Left ventricle myocardium inferior (tissue), 1 donor: Measurements from ENCODE around the gene TXNDC11. TPM values are rescaled to one million over a fixed set of nuclear protein-coding genes. Genes with fewer than 3 reads are reported as not detected.
A peak's percentile ranks its signal among the peaks of the same experiment; 100 is the strongest.
"Not testable (repeated sequence)": the region's sequence is repeated elsewhere in the genome, so short reads cannot be mapped to it uniquely, and the experiment has no call there.

Experiments
- DNase-seq: peaks from one replicate; pipeline ENCODE4 v3.0.0-alpha.2; 2020
- H3K27ac ChIP-seq: fragments of 200-600 bp; replicated peaks from 2 replicates; pipeline ENCODE4 v1.8.0; 2021
- H3K27me3 ChIP-seq: fragments of 200-600 bp; 2 replicates; pipeline ENCODE4 v1.8.0; 2021; ENCODE audit warnings: low read depth
- H3K36me3 ChIP-seq: fragments of 200-600 bp; 2 replicates; pipeline ENCODE4 v1.8.0; 2021
- H3K4me1 ChIP-seq: fragments of 200-600 bp; 2 replicates; pipeline ENCODE4 v1.8.0; 2021
- H3K4me3 ChIP-seq: fragments of 200-600 bp; 2 replicates; pipeline ENCODE4 v1.8.0; 2021; ENCODE audit warnings: mild to moderate bottlenecking, moderate library complexity
- H3K9me3 ChIP-seq: fragments of 200-600 bp; replicated peaks from 2 replicates; pipeline ENCODE4 v1.8.0; 2021
- CTCF ChIP-seq: fragments of 200-600 bp; IDR thresholded peaks from 2 replicates; pipeline ENCODE4 v1.8.0; 2021; ENCODE audit warnings: antibody characterized with exemption, mild to moderate bottlenecking, borderline replicate concordance
- intact Hi-C: fragments of 100-400 bp; cut with micrococcal nuclease; formaldehyde crosslinking; loops from one replicate; pipeline ENCODE4 v1.11.0; 2022
- long read RNA-seq: library from polyadenylated mRNA; unstranded; transcript quantifications from one replicate; pipeline ENCODE4 v2.0.0, GENCODE V29; 2021
- total RNA-seq: library from RNA; stranded (reverse); fragmentation: NEBNext Ultra II Directional; extraction: Animal tissue kit (Norgen Biotek cat#: 25700); gene quantifications from one replicate; pipeline ENCODE4 v1.2.1, GENCODE V29; 2021
- donor health status: DM: no; HTN: yes; CAD: no; lungs with severe emphysema.

TXNDC11 gene, protein sequence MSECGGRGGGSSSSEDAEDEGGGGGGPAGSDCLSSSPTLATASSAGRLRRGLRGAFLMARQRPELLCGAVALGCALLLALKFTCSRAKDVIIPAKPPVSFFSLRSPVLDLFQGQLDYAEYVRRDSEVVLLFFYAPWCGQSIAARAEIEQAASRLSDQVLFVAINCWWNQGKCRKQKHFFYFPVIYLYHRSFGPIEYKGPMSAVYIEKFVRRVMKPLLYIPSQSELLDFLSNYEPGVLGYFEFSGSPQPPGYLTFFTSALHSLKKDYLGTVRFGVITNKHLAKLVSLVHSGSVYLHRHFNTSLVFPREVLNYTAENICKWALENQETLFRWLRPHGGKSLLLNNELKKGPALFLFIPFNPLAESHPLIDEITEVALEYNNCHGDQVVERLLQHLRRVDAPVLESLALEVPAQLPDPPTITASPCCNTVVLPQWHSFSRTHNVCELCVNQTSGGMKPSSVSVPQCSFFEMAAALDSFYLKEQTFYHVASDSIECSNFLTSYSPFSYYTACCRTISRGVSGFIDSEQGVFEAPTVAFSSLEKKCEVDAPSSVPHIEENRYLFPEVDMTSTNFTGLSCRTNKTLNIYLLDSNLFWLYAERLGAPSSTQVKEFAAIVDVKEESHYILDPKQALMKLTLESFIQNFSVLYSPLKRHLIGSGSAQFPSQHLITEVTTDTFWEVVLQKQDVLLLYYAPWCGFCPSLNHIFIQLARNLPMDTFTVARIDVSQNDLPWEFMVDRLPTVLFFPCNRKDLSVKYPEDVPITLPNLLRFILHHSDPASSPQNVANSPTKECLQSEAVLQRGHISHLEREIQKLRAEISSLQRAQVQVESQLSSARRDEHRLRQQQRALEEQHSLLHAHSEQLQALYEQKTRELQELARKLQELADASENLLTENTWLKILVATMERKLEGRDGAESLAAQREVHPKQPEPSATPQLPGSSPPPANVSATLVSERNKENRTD
- total RNA-seq: 23.9 TPM
- long read RNA-seq, transcript TXNDC11-201 (12 exons, 3,140 nt): major isoform, 58 of 87 reads
- long read RNA-seq, partial matches to known transcripts: 0 of 87 reads
- long read RNA-seq, other reads (novel, unspliced or antisense): 29 of 87 reads

DNA sequence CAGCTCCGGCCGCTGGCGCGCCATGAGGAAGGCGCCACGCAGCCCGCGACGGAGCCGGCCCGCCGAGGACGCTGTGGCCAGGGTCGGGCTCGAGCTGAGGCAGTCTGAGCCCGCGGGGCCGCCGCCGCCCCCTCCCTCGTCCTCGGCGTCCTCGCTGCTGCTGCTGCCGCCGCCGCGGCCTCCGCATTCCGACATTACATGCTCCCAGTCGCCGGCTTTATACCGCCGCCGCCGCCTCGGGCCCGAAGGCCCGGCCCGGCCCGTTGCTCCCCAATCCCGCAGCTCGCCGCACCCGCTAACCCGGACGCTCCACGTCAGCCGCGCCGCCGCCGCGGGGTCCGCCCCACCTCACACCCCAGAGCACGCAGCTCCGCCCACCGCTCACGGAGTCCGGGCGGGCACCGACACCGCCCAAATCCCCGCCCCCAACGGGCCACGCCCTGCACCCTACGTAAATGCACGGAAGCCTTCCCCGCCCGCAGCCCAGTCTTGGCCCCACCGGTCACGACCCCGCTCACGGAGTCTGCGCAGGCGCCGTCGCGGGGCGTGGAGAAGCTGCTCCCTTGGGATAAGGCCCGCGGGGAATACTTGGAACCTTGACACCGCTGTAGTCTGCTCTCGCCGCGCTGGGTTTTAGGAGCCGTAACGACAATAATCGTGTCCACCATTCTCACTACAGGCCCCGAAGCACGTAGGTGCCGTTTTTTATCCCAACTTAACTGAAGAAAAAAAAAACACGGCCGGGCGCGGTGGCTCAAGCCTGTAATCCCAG is at the start of gene TXNDC11:
TSS of gene TXNDC11 (minus strand) at position 322 of the 772 bp plus-strand sequence. CDS start at position 195, 127 bp downstream.
- peaks cover 56% of the 10 kb centered on the region for H3K4me1 ChIP-seq
- DNase-seq: peak; percentile 99
- intact Hi-C loops: no loop called here

GRCh38 chr16:11791144-11791828 is 48.6 kb upstream of the TXNDC11 start:
- no peak for TF ChIP-seq CTCF
- Histone ChIP-seq H3K9me3 (no peaks in the 10 kb centered on the region), H3K27ac (peak overlapping the region; percentile 98), H3K36me3 (peaks cover 6% of the 10 kb centered on the region), H3K4me1 (peaks cover 79% of the 10 kb centered on the region), H3K4me3 (no peak overlapping the region), H3K27me3 (no peaks in the 10 kb centered on the region)
- intact Hi-C loops: no loop called here
- DNase-seq: no peak

More for the DNA sequence above, at the start of gene TXNDC11:
- TF ChIP-seq CTCF: no peak
- Histone ChIP-seq H3K27ac (peak within 1 kb of the TSS; percentile 98), H3K27me3 (no peaks in the 10 kb centered on the region), H3K9me3 (no peaks in the 10 kb centered on the region), H3K36me3 (no peaks in the 10 kb centered on the region), H3K4me3 (peak within 1 kb of the TSS; percentile 81)

DNA sequence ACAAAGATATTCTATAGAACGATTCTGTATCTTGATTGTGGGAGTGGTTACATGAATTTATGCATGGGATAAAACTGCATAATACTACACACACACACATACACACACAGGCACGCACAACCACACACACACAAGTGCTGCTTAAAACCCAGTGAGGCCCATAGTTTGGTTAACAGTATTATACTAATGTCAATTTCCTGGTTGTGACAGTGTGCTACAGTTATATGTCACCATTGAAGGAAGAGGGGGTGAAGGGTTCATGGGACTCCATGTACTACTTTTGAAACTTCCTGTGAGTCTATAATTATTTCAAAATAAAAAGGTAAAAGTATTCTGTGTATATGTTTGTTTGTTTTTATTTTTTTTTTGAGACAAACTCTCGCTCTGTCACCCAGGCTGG is 46.3 kb upstream of the TXNDC11 start:
- Histone ChIP-seq H3K27ac (no peak overlapping the region), H3K4me3 (no peak overlapping the region), H3K9me3 (no peaks in the 10 kb centered on the region), H3K4me1 (peaks cover 70% of the 10 kb centered on the region), H3K27me3 (no peaks in the 10 kb centered on the region), H3K36me3 (no peaks in the 10 kb centered on the region)
- TF ChIP-seq CTCF: no peak
- intact Hi-C loops: no loop called here
- DNase-seq: no peak

GRCh38 chr16:11784980-11785599 is 42.4 kb upstream of the TXNDC11 start:
- H3K9me3 ChIP-seq, intact Hi-C loops, H3K36me3 ChIP-seq, H3K4me3 ChIP-seq, H3K27me3 ChIP-seq, DNase-seq: not testable (repeated sequence)
- Histone ChIP-seq H3K27ac (peak overlapping the region; percentile 92), H3K4me1 (peaks cover 68% of the 10 kb centered on the region)

GRCh38 chr16:11784381-11784780 is 41.7 kb upstream of the TXNDC11 start:
- Histone ChIP-seq H3K4me1 (peaks cover 64% of the 10 kb centered on the region), H3K27ac (peak overlapping the region; percentile 92)
- intact Hi-C loops, H3K36me3 ChIP-seq, H3K27me3 ChIP-seq, DNase-seq, H3K4me3 ChIP-seq, H3K9me3 ChIP-seq: not testable (repeated sequence)
